Adrenal gland (tissue), 12 donors: Measurements from ENCODE around the gene KCNAB3. TPM values are rescaled to one million over a fixed set of nuclear protein-coding genes. Genes with fewer than 3 reads are reported as not detected.
A peak's percentile ranks its signal among the peaks of the same experiment; 100 is the strongest.

Experiments
- DNase-seq, 7 donors: peaks; one replicate each; pipeline ENCODE4 v3.0.0-alpha.2; 2019 to 2020
- H3K27ac ChIP-seq, 5 donors: fragments of 200-600 bp; sonication (generic) in 4 of 5; 1 replicate in 3 of 5; 2 replicates in 2 of 5; pipeline versions ENCODE4 v1.5.1 to v1.8.0; 2016 to 2020; ENCODE audit warnings: mild to moderate bottlenecking in 1 of 5
- H3K27me3 ChIP-seq: fragments of 200-600 bp; 2 replicates; pipeline ENCODE4 v1.8.0; 2021
- H3K36me3 ChIP-seq, 2 donors: fragments of 200-600 bp; replicated peaks in 1 of 2; 1 replicate in 1 of 2; 2 replicates in 1 of 2; pipeline versions ENCODE4 v1.5.1 to v1.8.0; 2018 to 2022
- H3K4me1 ChIP-seq, 2 donors: fragments of 200-600 bp; replicated peaks in 1 of 2; 1 replicate in 1 of 2; 2 replicates in 1 of 2; pipeline versions ENCODE4 v1.5.1 to v1.8.0; 2018 to 2021
- H3K4me3 ChIP-seq, 4 donors: fragments of 200-600 bp; sonication (generic) in 3 of 4; one replicate each; pipeline ENCODE4 v1.5.1; 2016 to 2018
- H3K9me3 ChIP-seq, 3 donors: fragments of 200-600 bp; sonication (generic) in 1 of 3; replicated peaks in 1 of 3; 1 replicate in 2 of 3; 2 replicates in 1 of 3; pipeline versions ENCODE4 v1.5.1 to v1.8.0; 2016 to 2021
- CTCF ChIP-seq, 6 experiments: fragments of 450-650 bp in 4 of 6; fragments of 200-600 bp in 2 of 6; sonication (generic) in 1 of 6; IDR thresholded peaks; 1 replicate in 5 of 6; 2 replicates in 1 of 6; pipeline versions ENCODE4 v1.5.1 to v1.8.0; 2016 to 2021; ENCODE audit warnings: antibody characterized with exemption in 6 of 6, mild to moderate bottlenecking in 2 of 6, moderate library complexity in 1 of 6
- POLR2A ChIP-seq, 2 donors: fragments of 450-650 bp; IDR thresholded peaks; one replicate each; pipeline ENCODE4 v1.6.1; 2017; ENCODE audit warnings: antibody characterized with exemption in 2 of 2, mild to moderate bottlenecking in 2 of 2, moderate library complexity in 1 of 2
- WGBS, 4 donors: extraction: QIAGEN DNeasy Blood & Tissue Kit in 2 of 4; methylation state at CpG; one replicate each; pipeline versions ENCODE4 v1.1.5 to v1.1.7; 2013 to 2017; 5-methylcytosine and 5-hydroxymethylcytosine counted together
- intact Hi-C, 2 donors: fragments of 100-400 bp; cut with DNase I; formaldehyde crosslinking; loops; one replicate each; pipeline versions ENCODE4 v1.14.1 to v1.15.0; 2022 to 2023
- polyA plus RNA-seq, 3 donors: library from polyadenylated mRNA; stranded (reverse); fragments of 200-250 nt in 2 of 3; fragments of 350-450 nt in 1 of 3; fragmentation: Illumina TruSeq in 1 of 3; extraction: RNeasy Lipid Tissue Mini Kit (QIAGEN cat#74804) in 1 of 3; gene quantifications; one replicate each; pipeline ENCODE4 v1.2.3, GENCODE V29; 2013 to 2014
- total RNA-seq, 9 donors: library from RNA; depleted of rRNA in 4 of 9; stranded (reverse); fragments of >200 nt in 4 of 9; fragments of 120-200 nt in 1 of 9; fragmentation: NEBNext Ultra II Directional in 1 of 9; extraction: Animal tissue kit (Norgen Biotek cat#: 25700) in 1 of 9; gene quantifications; one replicate each; pipeline versions ENCODE4 v1.1.0 to v1.2.4, GENCODE V29; 2013 to 2023
- donor health status: healthy with polysubstance abuse.
- donor health status: Bipolar disorder and iron deficiency.
- donor health status: DM: yes; HTN: yes; CAD: no.
- donor health status: DM: no; HTN: no; CAD: no.
- donor health status: DM: no; HTN: no; CAD: no.
- donor health status: DM: yes; HTN: yes; CAD: no.

KCNAB3 gene
- total and polyA plus RNA-seq, 12 donors = 0.12 to 4.2 (median 0.68) TPM; not detected in 2

DNA sequence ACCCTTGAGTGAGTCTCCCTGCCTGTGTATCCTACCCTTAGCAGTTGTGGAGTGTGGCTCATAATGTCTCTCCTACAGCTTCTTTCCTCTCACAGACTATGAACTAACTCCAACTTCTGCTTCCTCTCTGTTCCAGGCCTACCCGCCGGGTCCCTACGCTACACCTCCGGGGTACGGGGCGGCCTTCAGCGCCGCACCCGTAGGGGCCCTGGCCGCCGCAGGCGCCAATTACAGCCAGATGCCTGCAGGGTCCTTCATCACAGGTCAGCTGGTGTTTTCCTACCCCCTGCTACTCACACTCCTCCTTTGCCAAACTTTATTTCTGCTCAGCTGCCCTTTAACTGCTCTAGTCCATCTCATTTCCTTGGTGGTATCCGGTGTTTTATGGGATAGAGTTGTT, 18.9 kb downstream of the KCNAB3 start:
- no peak overlapping the region for H3K27ac ChIP-seq
- intact Hi-C loops = loop anchor here (5.0 to 10.0 kb wide), 3 partner anchors 46 to 147 kb away; no protein-coding TSS in a partner anchor
- no peak for DNase-seq
- TF ChIP-seq CTCF (IDR thresholded peaks at IDR 0.05) (no peak), POLR2A (IDR thresholded peaks at IDR 0.05) (no peak)
- WGBS, 4 donors = 88 to 94% (median 92%) methylated on average over 13 of the region's 13 CpGs
- no peaks in the 10 kb centered on the region for H3K9me3 ChIP-seq
- peaks cover 0 to 65% of the 10 kb centered on the region in 2 donors for H3K36me3 ChIP-seq
- H3K27me3 ChIP-seq = no peaks in the 10 kb centered on the region
- H3K4me3 ChIP-seq = no peak overlapping the region
- H3K4me1 ChIP-seq = peaks cover 4 to 14% of the 10 kb centered on the region in 2 donors

DNA sequence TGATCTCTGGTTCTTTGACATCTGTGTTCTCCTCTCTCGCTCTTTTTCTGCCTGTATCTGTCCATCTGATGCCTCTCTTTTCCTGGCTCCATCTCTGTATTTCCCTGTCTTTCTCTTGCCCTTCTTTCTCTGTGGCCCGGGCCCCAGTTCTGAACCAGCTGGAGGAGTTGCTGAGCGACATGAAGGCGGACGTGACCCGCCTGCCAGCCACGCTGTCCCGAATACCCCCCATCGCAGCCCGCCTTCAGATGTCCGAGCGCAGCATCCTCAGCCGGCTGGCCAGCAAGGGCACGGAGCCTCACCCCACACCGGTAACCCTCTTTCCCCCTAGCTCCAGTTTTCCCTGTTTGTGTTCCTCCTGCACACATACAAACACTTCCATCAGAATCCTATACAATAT, 19.4 kb downstream of the KCNAB3 start:
- H3K27me3 ChIP-seq = no peaks in the 10 kb centered on the region
- H3K4me1 ChIP-seq = peaks cover under 1 to 13% of the 10 kb centered on the region in 2 donors
- no peak overlapping the region for H3K4me3 ChIP-seq
- TF ChIP-seq CTCF (IDR thresholded peaks at IDR 0.05) = no peak
- no peak for TF ChIP-seq POLR2A (IDR thresholded peaks at IDR 0.05)
- no peak overlapping the region for H3K27ac ChIP-seq
- intact Hi-C loops = loop anchor here (5.0 to 10.0 kb wide), 3 partner anchors 45 to 147 kb away; no protein-coding TSS in a partner anchor
- 92 to 95% (median 93%) methylated on average over 15 of the region's 15 CpGs for WGBS, 4 donors
- no peak for DNase-seq
- peaks cover 0 to 69% of the 10 kb centered on the region in 2 donors for H3K36me3 ChIP-seq
- H3K9me3 ChIP-seq = no peaks in the 10 kb centered on the region

DNA sequence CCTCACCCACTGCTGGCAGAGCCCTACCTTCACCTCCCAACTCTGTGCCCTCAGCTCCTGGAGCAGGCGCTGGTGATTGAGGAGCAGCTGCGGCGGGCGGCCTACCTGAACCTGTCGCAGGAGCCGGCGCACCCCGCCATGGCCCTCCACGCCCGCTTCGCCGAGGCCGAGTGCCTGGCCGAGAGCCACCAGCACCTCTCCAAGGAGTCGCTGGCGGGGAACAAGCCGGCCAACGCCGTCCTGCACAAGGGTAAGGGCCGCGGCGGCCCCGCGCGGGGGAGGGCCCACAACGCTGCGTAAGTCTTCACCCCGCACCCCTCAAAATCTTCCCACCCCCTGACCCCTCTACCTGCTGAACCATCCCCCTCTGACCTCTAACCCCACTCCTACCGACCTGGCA, 20.6 kb downstream of the KCNAB3 start:
- H3K27ac ChIP-seq = no peak overlapping the region
- DNase-seq = no peak
- H3K4me3 ChIP-seq = no peak overlapping the region
- H3K4me1 ChIP-seq = peaks cover 0 to 1% of the 10 kb centered on the region in 2 donors
- peaks cover 0 to 81% of the 10 kb centered on the region in 2 donors for H3K36me3 ChIP-seq
- TF ChIP-seq CTCF (IDR thresholded peaks at IDR 0.05) (no peak), POLR2A (IDR thresholded peaks at IDR 0.05) (no peak)
- WGBS, 4 donors = 90 to 92% (median 92%) methylated on average over 11 to 29 of the region's 29 CpGs
- intact Hi-C loops = no loop called here
- H3K9me3 ChIP-seq = no peaks in the 10 kb centered on the region
- H3K27me3 ChIP-seq = no peaks in the 10 kb centered on the region

DNA sequence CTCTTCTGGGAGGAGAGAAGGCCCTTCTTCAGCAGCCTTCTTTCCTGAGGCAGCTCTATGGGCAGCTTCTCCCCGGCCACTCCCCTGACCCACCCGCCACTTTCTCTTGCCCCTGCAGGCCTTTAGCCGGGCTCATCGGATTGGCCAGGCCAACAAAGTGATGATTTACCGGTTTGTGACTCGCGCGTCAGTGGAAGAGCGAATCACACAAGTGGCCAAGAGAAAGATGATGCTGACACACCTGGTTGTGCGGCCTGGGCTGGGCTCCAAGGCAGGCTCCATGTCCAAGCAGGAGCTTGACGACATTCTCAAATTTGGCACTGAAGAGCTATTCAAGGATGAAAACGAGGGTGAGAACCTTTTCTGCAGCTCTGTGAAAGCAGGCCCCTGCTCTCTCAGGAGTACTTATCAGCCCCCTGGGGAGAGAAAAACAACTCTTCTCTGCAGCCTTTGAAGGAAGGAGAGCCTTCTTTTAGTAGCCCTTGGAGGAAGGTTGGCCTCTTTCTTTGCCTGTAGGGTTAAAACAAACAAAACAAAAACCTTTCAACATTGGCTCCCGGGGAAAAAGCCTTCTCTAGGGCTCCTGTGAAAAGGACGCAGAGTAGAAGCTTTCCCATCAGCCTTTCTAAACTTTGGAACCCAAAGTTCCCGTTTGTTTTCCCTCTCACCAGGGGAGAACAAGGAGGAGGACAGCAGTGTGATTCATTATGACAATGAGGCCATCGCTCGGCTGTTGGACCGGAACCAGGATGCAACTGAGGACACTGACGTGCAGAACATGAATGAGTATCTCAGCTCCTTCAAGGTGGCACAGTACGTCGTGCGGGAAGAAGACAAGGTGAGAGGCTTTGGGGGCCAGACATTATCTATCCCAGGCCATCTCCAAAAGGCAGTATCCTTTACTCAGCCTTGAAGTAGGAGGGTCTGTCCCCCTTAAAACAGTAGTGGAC, 26.2 kb downstream of the KCNAB3 start:
- no peak for TF ChIP-seq POLR2A (IDR thresholded peaks at IDR 0.05)
- no peak for TF ChIP-seq CTCF (IDR thresholded peaks at IDR 0.05)
- Histone ChIP-seq H3K27me3 (no peaks in the 10 kb centered on the region), H3K4me1 (no peaks in the 10 kb centered on the region), H3K4me3 (no peak overlapping the region), H3K36me3 (peaks cover 0 to 100% of the 10 kb centered on the region in 2 donors), H3K27ac (peak overlapping the region in 1 of 5 donors; percentile 38), H3K9me3 (no peaks in the 10 kb centered on the region)
- intact Hi-C loops = no loop called here
- DNase-seq = peak in 5 of 7 donors; percentile 56 to 73 (median 72)
- 63 to 65% (median 64%) methylated on average over 17 to 22 of the region's 22 CpGs for WGBS, 4 donors
